GM23338 (cell line): ENCODE measurements around the gene ARID4A. TPM values are rescaled to one million over a fixed set of nuclear protein-coding genes. Genes with fewer than 3 reads are reported as not detected.

Experiments
- ATAC-seq: fragments of 200-7000 bp; cut with Tn5 transposase; 3 replicates; pipeline ENCODE4 v1.9.1; 2020
- DNase-seq: peaks from one replicate; pipeline ENCODE4 v3.0.0-alpha.2; 2015; ENCODE audit warnings: low spot score
- H2AFZ ChIP-seq: fragments of 200-600 bp; sonication (generic); 2 replicates; pipeline ENCODE4 v1.8.0; 2016; ENCODE audit warnings: antibody characterized with exemption, mild to moderate bottlenecking, moderate library complexity
- H3F3A ChIP-seq: fragments of 200-600 bp; sonication (generic); replicated peaks from 2 replicates; pipeline ENCODE4 v1.8.0; 2017; ENCODE audit warnings: antibody characterized with exemption, mixed run types, low read depth
- H3K27ac ChIP-seq: fragments of 200-600 bp; sonication (generic); 2 replicates; pipeline ENCODE4 v1.6.1; 2016; ENCODE audit warnings: low read depth
- H3K27me3 ChIP-seq: fragments of 200-600 bp; sonication (generic); 2 replicates; pipeline ENCODE4 v1.8.0; 2016; ENCODE audit warnings: mild to moderate bottlenecking, mixed run types, moderate library complexity; ENCODE audit not compliant: insufficient read depth
- H3K36me3 ChIP-seq: fragments of 200-600 bp; sonication (generic); 2 replicates; pipeline ENCODE4 v1.8.0; 2016; ENCODE audit warnings: mild to moderate bottlenecking; ENCODE audit not compliant: insufficient read depth
- H3K4me1 ChIP-seq: fragments of 200-600 bp; sonication (generic); 2 replicates; pipeline ENCODE4 v1.8.0; 2016; ENCODE audit warnings: mild to moderate bottlenecking, moderate library complexity; ENCODE audit not compliant: insufficient read depth
- H3K4me2 ChIP-seq: fragments of 200-600 bp; sonication (generic); 2 replicates; pipeline ENCODE4 v1.7.1; 2017; ENCODE audit warnings: mixed run types
- H3K4me3 ChIP-seq: fragments of 200-600 bp; sonication (generic); 2 replicates; pipeline ENCODE4 v1.6.1; 2016; ENCODE audit warnings: mixed run types
- H3K79me2 ChIP-seq: fragments of 200-600 bp; sonication (generic); replicated peaks from 2 replicates; pipeline ENCODE4 v1.8.0; 2017; ENCODE audit warnings: mild to moderate bottlenecking; ENCODE audit not compliant: insufficient read depth
- H3K9me2 ChIP-seq: fragments of 200-600 bp; sonication (generic); 2 replicates; pipeline ENCODE4 v1.8.0; 2017; ENCODE audit not compliant: insufficient read depth
- H4K20me1 ChIP-seq: fragments of 200-600 bp; sonication (generic); replicated peaks from 2 replicates; pipeline ENCODE4 v1.8.0; 2017; ENCODE audit warnings: mild to moderate bottlenecking; ENCODE audit not compliant: insufficient read depth
- H3K27ac Mint-ChIP-seq: 2 replicates; pipeline ENCODE4 v1.8.0; 2020; ENCODE audit warnings: inconsistent platforms, mild to moderate bottlenecking, moderate library complexity, mixed read lengths
- H3K27me3 Mint-ChIP-seq: 3 replicates; pipeline ENCODE4 v1.8.0; 2022; ENCODE audit warnings: low read depth, mild to moderate bottlenecking, moderate library complexity, mixed read lengths, inconsistent platforms; ENCODE audit not compliant: insufficient read depth, poor library complexity
- H3K36me3 Mint-ChIP-seq: 3 replicates; pipeline ENCODE4 v1.8.0; 2021; ENCODE audit warnings: low read depth, mild to moderate bottlenecking, inconsistent platforms, moderate library complexity, mixed read lengths
- H3K4me1 Mint-ChIP-seq: 3 replicates; pipeline ENCODE4 v1.8.0; 2020; ENCODE audit warnings: mild to moderate bottlenecking, inconsistent platforms, mixed read lengths
- H3K4me3 Mint-ChIP-seq: 3 replicates; pipeline ENCODE4 v1.8.0; 2021; ENCODE audit warnings: moderate library complexity, mild to moderate bottlenecking, inconsistent platforms, mixed read lengths
- H3K9me3 Mint-ChIP-seq: 3 replicates; pipeline ENCODE4 v1.8.0; 2020; ENCODE audit warnings: moderate library complexity, mild to moderate bottlenecking, inconsistent platforms, mixed read lengths
- CREB1 ChIP-seq: fragments of 250-450 bp; sonication (Bioruptor Pico); IDR thresholded peaks from 2 replicates; pipeline ENCODE4 v1.5.0; 2020; ENCODE audit warnings: low read depth, mild to moderate bottlenecking, moderate library complexity
- EZH2 ChIP-seq: fragments of 200-600 bp; sonication (generic); IDR thresholded peaks from one replicate; pipeline ENCODE4 v1.8.0; 2017; ENCODE audit warnings: antibody characterized with exemption, mild to moderate bottlenecking, low read depth; ENCODE audit not compliant: unreplicated experiment
- EZH2phosphoT487 ChIP-seq: fragments of 200-600 bp; sonication (generic); IDR thresholded peaks from one replicate; pipeline ENCODE4 v1.8.1; 2018; ENCODE audit warnings: antibody characterized with exemption; ENCODE audit not compliant: unreplicated experiment
- JUNB ChIP-seq: IDR thresholded peaks from one replicate; pipeline ENCODE4 v1.6.1; 2016; ENCODE audit warnings: antibody characterized with exemption; ENCODE audit not compliant: unreplicated experiment
- NANOG ChIP-seq: IDR thresholded peaks from 2 replicates; pipeline ENCODE4 v1.6.1; 2016; ENCODE audit warnings: antibody characterized with exemption, borderline replicate concordance
- POLR2AphosphoS5 ChIP-seq: IDR thresholded peaks from 2 replicates; pipeline ENCODE4 v1.6.1; 2016; ENCODE audit warnings: antibody characterized with exemption, low read depth
- REST ChIP-seq: IDR thresholded peaks from one replicate; pipeline ENCODE4 v1.6.1; 2018; ENCODE audit warnings: antibody characterized with exemption; ENCODE audit not compliant: unreplicated experiment
- STAT1 ChIP-seq: IDR thresholded peaks from one replicate; pipeline ENCODE4 v1.6.1; 2016; ENCODE audit warnings: antibody characterized with exemption; ENCODE audit not compliant: unreplicated experiment
- ZNF114 ChIP-seq: fragments of 250-450 bp; sonication (Bioruptor Pico); IDR thresholded peaks from 2 replicates; pipeline ENCODE4 v1.5.0; 2020; ENCODE audit warnings: mild to moderate bottlenecking, moderate library complexity
- ZNF331 ChIP-seq: fragments of 250-450 bp; sonication (Bioruptor Pico); IDR thresholded peaks from 2 replicates; pipeline ENCODE4 v1.5.0; 2020; ENCODE audit warnings: low read depth, mild to moderate bottlenecking, moderate library complexity
- polyA plus RNA-seq: library from polyadenylated mRNA; unstranded; fragments of >200 nt; fragmentation: Nextera tagmentation; extraction: Ambion mirVana; gene quantifications from 2 replicates; pipeline ENCODE4 v1.2.1, GENCODE V29; 2016
- total RNA-seq: library from RNA; depleted of rRNA; stranded (reverse); fragments of >200 nt; shearing (Covaris generic); gene quantifications from 2 replicates; pipeline ENCODE4 v1.2.3, GENCODE V29; 2014
- TF ChIP-seq, protein P1 (sequence below), 2 experiments: fragments of 200-600 bp in 1 of 2; sonication (generic) in 1 of 2; conservative IDR thresholded peaks; 2 replicates each; pipeline versions ENCODE4 v1.5.1 to v1.6.1; 2016 to 2017; ENCODE audit warnings: antibody characterized with exemption in 2 of 2, low read depth in 2 of 2, mild to moderate bottlenecking in 2 of 2, moderate library complexity in 1 of 2
- TF ChIP-seq, protein P2 (sequence below): fragments of 250-450 bp; sonication (Bioruptor Pico); IDR thresholded peaks from 2 replicates; pipeline ENCODE4 v1.5.0; 2020; ENCODE audit warnings: mild to moderate bottlenecking, moderate library complexity
- TF ChIP-seq, protein P3 (sequence below): IDR thresholded peaks from 2 replicates; pipeline ENCODE4 v1.6.1; 2016; ENCODE audit warnings: antibody characterized with exemption

ARID4A gene
- total and polyA plus RNA-seq, 2 experiments from 2014 or later, result 9.1 to 25.4 TPM

DNA sequence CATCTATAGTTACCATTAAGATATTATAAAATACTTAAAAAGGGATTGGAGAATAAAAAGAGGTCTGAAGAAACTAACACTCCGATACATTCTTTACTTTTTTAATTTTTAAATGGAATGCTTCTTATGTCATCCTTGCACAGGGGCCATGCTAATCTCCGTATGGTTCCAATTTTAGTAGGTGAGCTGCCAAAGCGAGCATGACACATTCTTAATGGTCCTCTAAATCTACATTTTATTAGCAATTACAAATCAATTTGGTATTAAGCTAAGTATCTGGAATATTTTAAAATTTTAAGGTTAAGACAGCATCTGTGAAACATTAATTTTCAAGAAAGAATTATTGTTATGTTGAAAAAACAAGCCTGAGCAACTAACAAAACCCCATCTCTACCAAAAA, 6.2 kb upstream of the ARID4A start:
- Histone ChIP-seq H3K36me3 (peaks cover 34% of the 10 kb centered on the region; the same call in 1 of the 2 replicates), H3K27ac (no peak overlapping the region), H3F3A (0 out of 2 replicates have a peak, but pooled peaks cover 4% of the 10 kb centered on the region), H3K79me2 (peaks cover 100% of the 10 kb centered on the region), H2AFZ (no peak overlapping the region), H3K4me2 (no peak overlapping the region), H3K4me1 (peaks cover 8% of the 10 kb centered on the region; the same call in 1 of the 2 replicates), H3K4me3 (no peak overlapping the region), H3K27me3 (no peaks in the 10 kb centered on the region), H3K9me2 (no peaks in the 10 kb centered on the region), H4K20me1 (peaks cover 17% of the 10 kb centered on the region)
- no peaks in the 10 kb centered on the region for H3K27me3 Mint-ChIP-seq
- no peak overlapping the region for H3K4me3 Mint-ChIP-seq
- ATAC-seq (no peak), DNase-seq (no peak)
- TF ChIP-seq JUNB, result no peak
- TF ChIP-seq STAT1, result no peak
- no peak for TF ChIP-seq CREB1 (CRISPR knock-in tag)
- no peak for TF ChIP-seq ZNF331 (CRISPR knock-in tag)
- TF ChIP-seq POLR2AphosphoS5, result no peak
- TF ChIP-seq, protein P1, sequence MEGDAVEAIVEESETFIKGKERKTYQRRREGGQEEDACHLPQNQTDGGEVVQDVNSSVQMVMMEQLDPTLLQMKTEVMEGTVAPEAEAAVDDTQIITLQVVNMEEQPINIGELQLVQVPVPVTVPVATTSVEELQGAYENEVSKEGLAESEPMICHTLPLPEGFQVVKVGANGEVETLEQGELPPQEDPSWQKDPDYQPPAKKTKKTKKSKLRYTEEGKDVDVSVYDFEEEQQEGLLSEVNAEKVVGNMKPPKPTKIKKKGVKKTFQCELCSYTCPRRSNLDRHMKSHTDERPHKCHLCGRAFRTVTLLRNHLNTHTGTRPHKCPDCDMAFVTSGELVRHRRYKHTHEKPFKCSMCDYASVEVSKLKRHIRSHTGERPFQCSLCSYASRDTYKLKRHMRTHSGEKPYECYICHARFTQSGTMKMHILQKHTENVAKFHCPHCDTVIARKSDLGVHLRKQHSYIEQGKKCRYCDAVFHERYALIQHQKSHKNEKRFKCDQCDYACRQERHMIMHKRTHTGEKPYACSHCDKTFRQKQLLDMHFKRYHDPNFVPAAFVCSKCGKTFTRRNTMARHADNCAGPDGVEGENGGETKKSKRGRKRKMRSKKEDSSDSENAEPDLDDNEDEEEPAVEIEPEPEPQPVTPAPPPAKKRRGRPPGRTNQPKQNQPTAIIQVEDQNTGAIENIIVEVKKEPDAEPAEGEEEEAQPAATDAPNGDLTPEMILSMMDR (conservative IDR thresholded peaks at IDR 0.05; ENCODE audit: low read depth in 2 of 2), result no peak
- TF ChIP-seq EZH2, result no peak
- TF ChIP-seq, protein P2, sequence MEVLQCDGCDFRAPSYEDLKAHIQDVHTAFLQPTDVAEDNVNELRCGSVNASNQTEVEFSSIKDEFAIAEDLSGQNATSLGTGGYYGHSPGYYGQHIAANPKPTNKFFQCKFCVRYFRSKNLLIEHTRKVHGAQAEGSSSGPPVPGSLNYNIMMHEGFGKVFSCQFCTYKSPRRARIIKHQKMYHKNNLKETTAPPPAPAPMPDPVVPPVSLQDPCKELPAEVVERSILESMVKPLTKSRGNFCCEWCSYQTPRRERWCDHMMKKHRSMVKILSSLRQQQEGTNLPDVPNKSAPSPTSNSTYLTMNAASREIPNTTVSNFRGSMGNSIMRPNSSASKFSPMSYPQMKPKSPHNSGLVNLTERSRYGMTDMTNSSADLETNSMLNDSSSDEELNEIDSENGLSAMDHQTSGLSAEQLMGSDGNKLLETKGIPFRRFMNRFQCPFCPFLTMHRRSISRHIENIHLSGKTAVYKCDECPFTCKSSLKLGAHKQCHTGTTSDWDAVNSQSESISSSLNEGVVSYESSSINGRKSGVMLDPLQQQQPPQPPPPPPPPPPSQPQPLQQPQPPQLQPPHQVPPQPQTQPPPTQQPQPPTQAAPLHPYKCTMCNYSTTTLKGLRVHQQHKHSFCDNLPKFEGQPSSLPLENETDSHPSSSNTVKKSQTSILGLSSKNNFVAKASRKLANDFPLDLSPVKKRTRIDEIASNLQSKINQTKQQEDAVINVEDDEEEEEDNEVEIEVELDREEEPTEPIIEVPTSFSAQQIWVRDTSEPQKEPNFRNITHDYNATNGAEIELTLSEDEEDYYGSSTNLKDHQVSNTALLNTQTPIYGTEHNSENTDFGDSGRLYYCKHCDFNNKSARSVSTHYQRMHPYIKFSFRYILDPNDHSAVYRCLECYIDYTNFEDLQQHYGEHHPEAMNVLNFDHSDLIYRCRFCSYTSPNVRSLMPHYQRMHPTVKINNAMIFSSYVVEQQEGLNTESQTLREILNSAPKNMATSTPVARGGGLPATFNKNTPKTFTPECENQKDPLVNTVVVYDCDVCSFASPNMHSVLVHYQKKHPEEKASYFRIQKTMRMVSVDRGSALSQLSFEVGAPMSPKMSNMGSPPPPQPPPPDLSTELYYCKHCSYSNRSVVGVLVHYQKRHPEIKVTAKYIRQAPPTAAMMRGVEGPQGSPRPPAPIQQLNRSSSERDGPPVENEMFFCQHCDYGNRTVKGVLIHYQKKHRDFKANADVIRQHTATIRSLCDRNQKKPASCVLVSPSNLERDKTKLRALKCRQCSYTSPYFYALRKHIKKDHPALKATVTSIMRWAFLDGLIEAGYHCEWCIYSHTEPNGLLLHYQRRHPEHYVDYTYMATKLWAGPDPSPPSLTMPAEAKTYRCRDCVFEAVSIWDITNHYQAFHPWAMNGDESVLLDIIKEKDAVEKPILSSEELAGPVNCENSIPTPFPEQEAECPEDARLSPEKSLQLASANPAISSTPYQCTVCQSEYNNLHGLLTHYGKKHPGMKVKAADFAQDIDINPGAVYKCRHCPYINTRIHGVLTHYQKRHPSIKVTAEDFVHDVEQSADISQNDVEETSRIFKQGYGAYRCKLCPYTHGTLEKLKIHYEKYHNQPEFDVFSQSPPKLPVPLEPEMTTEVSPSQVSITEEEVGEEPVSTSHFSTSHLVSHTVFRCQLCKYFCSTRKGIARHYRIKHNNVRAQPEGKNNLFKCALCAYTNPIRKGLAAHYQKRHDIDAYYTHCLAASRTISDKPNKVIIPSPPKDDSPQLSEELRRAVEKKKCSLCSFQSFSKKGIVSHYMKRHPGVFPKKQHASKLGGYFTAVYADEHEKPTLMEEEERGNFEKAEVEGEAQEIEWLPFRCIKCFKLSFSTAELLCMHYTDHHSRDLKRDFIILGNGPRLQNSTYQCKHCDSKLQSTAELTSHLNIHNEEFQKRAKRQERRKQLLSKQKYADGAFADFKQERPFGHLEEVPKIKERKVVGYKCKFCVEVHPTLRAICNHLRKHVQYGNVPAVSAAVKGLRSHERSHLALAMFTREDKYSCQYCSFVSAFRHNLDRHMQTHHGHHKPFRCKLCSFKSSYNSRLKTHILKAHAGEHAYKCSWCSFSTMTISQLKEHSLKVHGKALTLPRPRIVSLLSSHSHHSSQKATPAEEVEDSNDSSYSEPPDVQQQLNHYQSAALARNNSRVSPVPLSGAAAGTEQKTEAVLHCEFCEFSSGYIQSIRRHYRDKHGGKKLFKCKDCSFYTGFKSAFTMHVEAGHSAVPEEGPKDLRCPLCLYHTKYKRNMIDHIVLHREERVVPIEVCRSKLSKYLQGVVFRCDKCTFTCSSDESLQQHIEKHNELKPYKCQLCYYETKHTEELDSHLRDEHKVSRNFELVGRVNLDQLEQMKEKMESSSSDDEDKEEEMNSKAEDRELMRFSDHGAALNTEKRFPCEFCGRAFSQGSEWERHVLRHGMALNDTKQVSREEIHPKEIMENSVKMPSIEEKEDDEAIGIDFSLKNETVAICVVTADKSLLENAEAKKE, result no peak
- no peak for TF ChIP-seq REST
- TF ChIP-seq ZNF114 (CRISPR knock-in tag), result no peak
- TF ChIP-seq EZH2phosphoT487, result no peak
- TF ChIP-seq NANOG, result no peak
- TF ChIP-seq, protein P3, sequence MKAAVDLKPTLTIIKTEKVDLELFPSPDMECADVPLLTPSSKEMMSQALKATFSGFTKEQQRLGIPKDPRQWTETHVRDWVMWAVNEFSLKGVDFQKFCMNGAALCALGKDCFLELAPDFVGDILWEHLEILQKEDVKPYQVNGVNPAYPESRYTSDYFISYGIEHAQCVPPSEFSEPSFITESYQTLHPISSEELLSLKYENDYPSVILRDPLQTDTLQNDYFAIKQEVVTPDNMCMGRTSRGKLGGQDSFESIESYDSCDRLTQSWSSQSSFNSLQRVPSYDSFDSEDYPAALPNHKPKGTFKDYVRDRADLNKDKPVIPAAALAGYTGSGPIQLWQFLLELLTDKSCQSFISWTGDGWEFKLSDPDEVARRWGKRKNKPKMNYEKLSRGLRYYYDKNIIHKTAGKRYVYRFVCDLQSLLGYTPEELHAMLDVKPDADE, result no peak
- no peak overlapping the region for H3K27ac Mint-ChIP-seq
- H3K4me1 Mint-ChIP-seq, result peaks cover 2% of the 10 kb centered on the region; the same call in 1 of the 3 replicates
- H3K9me3 Mint-ChIP-seq, result no peaks in the 10 kb centered on the region
- H3K36me3 Mint-ChIP-seq, result peaks cover 67% of the 10 kb centered on the region
